Endothelial cell of umbilical vein (primary cell): ENCODE data around the gene TNFAIP8L3. TPM values are rescaled to one million over a fixed set of nuclear protein-coding genes. Genes with fewer than 3 reads are reported as not detected.

Source experiments
- BruUV-seq: library from RNA; stranded (reverse); fragments of 400-500 nt; replicated peaks from 2 replicates; lab custom pipeline; 2021; lab: Mats Ljungman, UMichigan
- CTCF ChIA-PET: fragments of 300-600, 350-600 bp; sonication (Branson Sonifier 250); formaldehyde crosslinking; loops from one replicate; lab custom pipeline; 2021; ENCODE audit warnings: antibody characterized with exemption, inconsistent platforms; lab: Charles Lee
- POLR2A ChIA-PET: fragments of 300-600, 350-600 bp; sonication (Branson Sonifier 250); formaldehyde crosslinking; loops from one replicate; lab custom pipeline; 2021; ENCODE audit warnings: antibody characterized with exemption, inconsistent platforms; lab: Charles Lee
- DNase-seq: peaks from one replicate; pipeline ENCODE4 v3.0.0-alpha.2; 2011; ENCODE audit warnings: low read depth, low spot score
- FAIRE-seq: peaks from 2 replicates; lab custom pipeline; 2011; peaks lifted over from hg19 to GRCh38; lab: Jason Lieb, UNC
- H2AFZ ChIP-seq: 2 replicates; pipeline ENCODE4 v1.6.0; 2012; ENCODE audit warnings: low read depth, low read length, control low read depth, inconsistent platforms
- H3K27ac ChIP-seq: 2 replicates; pipeline ENCODE4 v1.5.1; 2011; ENCODE audit warnings: low read depth, mild to moderate bottlenecking, control low read depth, low read length, moderate library complexity; ENCODE audit not compliant: insufficient read depth
- H3K27me3 ChIP-seq, 2 experiments: 2 replicates each; pipeline versions ENCODE4 v1.6.0 to v1.6.1; 2011; ENCODE audit warnings: low read length in 2 of 2, mixed read lengths in 1 of 2; ENCODE audit not compliant: control insufficient read depth in 2 of 2, insufficient read depth in 2 of 2
- H3K36me3 ChIP-seq, 2 experiments: 2 replicates in 1 of 2; 3 replicates in 1 of 2; pipeline ENCODE4 v1.5.1; 2011; ENCODE audit warnings: low read length in 2 of 2, mild to moderate bottlenecking in 1 of 2, moderate library complexity in 1 of 2; ENCODE audit not compliant: control insufficient read depth in 2 of 2, insufficient read depth in 2 of 2; ENCODE audit errors: extremely low read depth in 1 of 2
- H3K4me1 ChIP-seq: 3 replicates; pipeline ENCODE4 v1.5.1; 2011; ENCODE audit warnings: mild to moderate bottlenecking, low read length; ENCODE audit not compliant: control insufficient read depth, insufficient read depth; ENCODE audit errors: extremely low read depth
- H3K4me2 ChIP-seq: 2 replicates; pipeline ENCODE4 v1.6.1; 2011; ENCODE audit warnings: low read length, control low read depth, mixed read lengths; ENCODE audit not compliant: insufficient read depth
- H3K4me3 ChIP-seq, 3 experiments: fragments of 200-600 bp in 1 of 3; sonication (generic), shearing (Covaris generic) in 1 of 3; replicated peaks in 1 of 3; 2 replicates each; pipeline ENCODE4 v1.5.1; 2011 to 2016; ENCODE audit warnings: control low read depth in 3 of 3, low read length in 3 of 3, mild to moderate bottlenecking in 2 of 3, inconsistent platforms in 1 of 3, low read depth in 1 of 3, moderate library complexity in 1 of 3; ENCODE audit not compliant: insufficient read depth in 1 of 3
- H3K79me2 ChIP-seq: 2 replicates; pipeline ENCODE4 v1.6.0; 2012; ENCODE audit warnings: low read length, inconsistent platforms; ENCODE audit not compliant: control insufficient read depth, insufficient read depth
- H3K9ac ChIP-seq: replicated peaks from 2 replicates; pipeline ENCODE3; 2011; ENCODE audit warnings: low read length, control low read depth; ENCODE audit not compliant: insufficient read depth; ENCODE audit errors: extremely low read depth
- H3K9me1 ChIP-seq: replicated peaks from 3 replicates; pipeline ENCODE4 v1.6.0; 2011; ENCODE audit warnings: mild to moderate bottlenecking, low read length; ENCODE audit not compliant: control insufficient read depth, insufficient read depth; ENCODE audit errors: extremely low read depth
- H3K9me3 ChIP-seq: replicated peaks from 2 replicates; pipeline ENCODE4 v1.5.1; 2012; ENCODE audit warnings: low read length, inconsistent platforms; ENCODE audit not compliant: control insufficient read depth, insufficient read depth
- H4K20me1 ChIP-seq: replicated peaks from 2 replicates; pipeline ENCODE3; 2011; ENCODE audit warnings: mild to moderate bottlenecking, low read length; ENCODE audit not compliant: control insufficient read depth, insufficient read depth; ENCODE audit errors: extremely low read depth
- EZH2 ChIP-seq: IDR thresholded peaks from 2 replicates; pipeline ENCODE4 v1.6.1; 2012; ENCODE audit warnings: borderline replicate concordance, low read depth, mild to moderate bottlenecking, moderate library complexity, low read length, inconsistent platforms; ENCODE audit not compliant: severe bottlenecking
- FOS ChIP-seq: IDR thresholded peaks from 2 replicates; pipeline ENCODE4 v1.6.1; 2011; ENCODE audit warnings: mild to moderate bottlenecking, low read length, moderate library complexity, borderline replicate concordance; ENCODE audit not compliant: insufficient read depth
- GATA2 ChIP-seq: IDR thresholded peaks from 2 replicates; pipeline ENCODE4 v1.7.0; 2011; ENCODE audit warnings: low read depth, mild to moderate bottlenecking, moderate library complexity, mixed read lengths, low read length; ENCODE audit not compliant: insufficient read length, insufficient read depth
- JUN ChIP-seq: IDR thresholded peaks from 2 replicates; pipeline ENCODE4 v1.6.1; 2011; ENCODE audit warnings: borderline replicate concordance, low read depth; ENCODE audit not compliant: insufficient read length, insufficient read depth
- MYC ChIP-seq: IDR thresholded peaks from one replicate; pipeline ENCODE4 v1.6.1; 2011; ENCODE audit warnings: mild to moderate bottlenecking, low read depth, low read length
- POLR2A ChIP-seq: IDR thresholded peaks from 2 replicates; pipeline ENCODE4 v1.6.1; 2012; ENCODE audit warnings: low read depth, mild to moderate bottlenecking, control low read depth, low read length
- POLR2AphosphoS5 ChIP-seq: IDR thresholded peaks from 2 replicates; pipeline ENCODE4 v1.6.1; 2012; ENCODE audit warnings: low read depth, mild to moderate bottlenecking, control low read depth, low read length, moderate library complexity; ENCODE audit not compliant: insufficient read depth
- dilution Hi-C: fragments of 300-500 bp; cut with MboI; formaldehyde crosslinking; loops from one replicate; pipeline ENCODE4 v1.15.0; 2019; ENCODE audit warnings: low sequenced_read_pairs; ENCODE audit not compliant: extremely low pct_ligation_motif_present
- intact Hi-C: fragments of 100-400 bp; cut with micrococcal nuclease; formaldehyde crosslinking; loops from one replicate; pipeline ENCODE4 v1.10.0; 2022
- polyA plus RNA-seq, 4 experiments: library from polyadenylated mRNA; depleted of rRNA in 3 of 4; stranded (reverse) in 3 of 4; unstranded in 1 of 4; fragments of >200 nt; gene quantifications; 2 replicates each; pipeline versions ENCODE4 v1.2.1 to v1.2.3, GENCODE V29; 2011 to 2012; ENCODE audit warnings: missing spikeins in 1 of 4
- total RNA-seq: library from RNA; stranded (reverse); gene quantifications from 2 replicates; pipeline ENCODE4 v1.2.3, GENCODE V29; 2021
- TF ChIP-seq, protein P1 (sequence below): IDR thresholded peaks from 2 replicates; pipeline ENCODE4 v1.6.1; 2011; ENCODE audit not compliant: insufficient read depth, insufficient read length
- TF ChIP-seq, protein P2 (sequence below), 2 donors: IDR thresholded peaks; 1 replicate in 1 of 2; 2 replicates in 1 of 2; pipeline ENCODE4 v1.5.1; 2011; ENCODE audit warnings: low read length in 2 of 2, mild to moderate bottlenecking in 2 of 2, moderate library complexity in 2 of 2, control low read depth in 1 of 2, inconsistent platforms in 1 of 2, low read depth in 1 of 2; ENCODE audit not compliant: insufficient read depth in 1 of 2; ENCODE audit errors: extremely low read depth in 1 of 2

Gene TNFAIP8L3
- total and polyA plus RNA-seq, 2 donors (not counting 3 experiments of a cell fraction or from before 2014, with no cell fraction given) = 8.8 to 38.3 TPM

DNA sequence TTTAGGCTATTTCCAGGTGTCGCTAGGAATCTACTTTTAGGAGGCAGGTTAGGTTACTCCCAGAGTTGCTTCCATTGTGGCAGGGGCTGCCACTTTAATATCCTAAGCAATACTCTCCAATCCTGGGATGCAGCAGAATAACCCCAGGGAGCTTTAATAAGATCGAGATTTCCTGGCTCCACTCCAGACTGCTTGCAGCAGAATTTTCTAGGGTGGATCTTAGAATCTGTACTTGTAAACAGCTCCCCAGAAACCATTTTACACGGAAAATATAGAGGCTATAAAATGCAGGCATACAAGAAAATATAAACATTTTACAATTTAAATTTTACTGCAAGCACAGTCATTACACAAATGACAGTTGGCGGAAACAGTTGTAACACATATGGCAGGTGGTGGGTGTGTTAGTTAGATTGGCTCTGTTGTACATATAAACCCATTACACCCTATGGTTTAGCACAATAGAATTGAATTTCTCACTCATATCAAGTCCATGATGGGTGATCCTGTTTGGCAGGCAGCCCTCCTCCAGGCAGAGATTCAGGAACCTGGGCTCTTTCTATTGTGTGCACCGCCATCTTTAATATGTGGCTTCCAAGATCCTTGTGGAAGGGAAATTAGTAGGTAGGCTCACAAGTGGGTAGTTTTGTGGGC lies 35.0 kb upstream of the TNFAIP8L3 start:
- intact Hi-C loops = no loop called here
- H2AFZ ChIP-seq = no peak overlapping the region
- dilution Hi-C loops = no loop called here
- H3K27me3 ChIP-seq = no peaks in the 10 kb centered on the region
- DNase-seq (no peak), FAIRE-seq (no peak)
- no peak overlapping the region for H3K4me3 ChIP-seq
- POLR2A ChIA-PET = no interaction called here
- no peaks in the 10 kb centered on the region for H3K36me3 ChIP-seq
- H3K79me2 ChIP-seq = no peaks in the 10 kb centered on the region
- no peaks in the 10 kb centered on the region for H3K9me1 ChIP-seq
- H3K9me3 ChIP-seq = no peaks in the 10 kb centered on the region
- CTCF ChIA-PET = interaction anchor here (2.2 kb wide), 1 partner anchor 34 kb away, joined by 9 read pairs; no protein-coding TSS in a partner anchor
- BruUV-seq = no TSS peak
- no peak overlapping the region for H3K4me2 ChIP-seq
- no peak overlapping the region for H3K9ac ChIP-seq
- peaks cover 26% of the 10 kb centered on the region for H3K4me1 ChIP-seq
- TF ChIP-seq, protein P1, sequence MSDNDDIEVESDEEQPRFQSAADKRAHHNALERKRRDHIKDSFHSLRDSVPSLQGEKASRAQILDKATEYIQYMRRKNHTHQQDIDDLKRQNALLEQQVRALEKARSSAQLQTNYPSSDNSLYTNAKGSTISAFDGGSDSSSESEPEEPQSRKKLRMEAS = no peak
- no peak for TF ChIP-seq POLR2AphosphoS5
- H4K20me1 ChIP-seq = no peaks in the 10 kb centered on the region
- no peak overlapping the region for H3K27ac ChIP-seq

DNA sequence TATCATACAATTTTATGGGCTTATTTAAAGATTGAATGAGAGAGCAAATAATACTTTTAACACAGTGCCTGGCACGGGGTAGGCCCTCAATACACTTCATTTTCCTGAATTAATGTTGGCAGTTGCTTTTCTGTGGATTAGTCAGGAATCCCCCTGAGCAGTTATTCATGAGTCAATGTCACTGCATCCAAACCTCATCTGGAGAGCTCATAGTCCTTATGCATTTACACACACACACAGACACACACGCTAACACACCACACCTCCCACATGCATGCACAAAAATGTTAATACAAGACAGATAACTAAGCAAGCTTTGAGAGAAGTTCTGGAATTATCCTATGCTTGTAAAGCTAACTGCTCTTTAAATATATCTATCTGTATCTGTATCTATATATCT lies 34.0 kb upstream of the TNFAIP8L3 start:
- H3K4me3 ChIP-seq = no peak overlapping the region
- no peaks in the 10 kb centered on the region for H3K9me1 ChIP-seq
- FAIRE-seq (no peak), DNase-seq (no peak)
- no peak overlapping the region for H3K9ac ChIP-seq
- no TSS peak for BruUV-seq
- ChIA-PET POLR2A (no interaction called here), CTCF (interaction anchor here (2.2 kb wide), 1 partner anchor 35 kb away, joined by 9 read pairs; no protein-coding TSS in a partner anchor)
- H2AFZ ChIP-seq = no peak overlapping the region
- no peak overlapping the region for H3K4me2 ChIP-seq
- intact Hi-C loops = no loop called here
- H4K20me1 ChIP-seq = no peaks in the 10 kb centered on the region
- no peaks in the 10 kb centered on the region for H3K9me3 ChIP-seq
- no peak overlapping the region for H3K27ac ChIP-seq
- dilution Hi-C loops = no loop called here
- no peaks in the 10 kb centered on the region for H3K36me3 ChIP-seq
- TF ChIP-seq, protein P2, sequence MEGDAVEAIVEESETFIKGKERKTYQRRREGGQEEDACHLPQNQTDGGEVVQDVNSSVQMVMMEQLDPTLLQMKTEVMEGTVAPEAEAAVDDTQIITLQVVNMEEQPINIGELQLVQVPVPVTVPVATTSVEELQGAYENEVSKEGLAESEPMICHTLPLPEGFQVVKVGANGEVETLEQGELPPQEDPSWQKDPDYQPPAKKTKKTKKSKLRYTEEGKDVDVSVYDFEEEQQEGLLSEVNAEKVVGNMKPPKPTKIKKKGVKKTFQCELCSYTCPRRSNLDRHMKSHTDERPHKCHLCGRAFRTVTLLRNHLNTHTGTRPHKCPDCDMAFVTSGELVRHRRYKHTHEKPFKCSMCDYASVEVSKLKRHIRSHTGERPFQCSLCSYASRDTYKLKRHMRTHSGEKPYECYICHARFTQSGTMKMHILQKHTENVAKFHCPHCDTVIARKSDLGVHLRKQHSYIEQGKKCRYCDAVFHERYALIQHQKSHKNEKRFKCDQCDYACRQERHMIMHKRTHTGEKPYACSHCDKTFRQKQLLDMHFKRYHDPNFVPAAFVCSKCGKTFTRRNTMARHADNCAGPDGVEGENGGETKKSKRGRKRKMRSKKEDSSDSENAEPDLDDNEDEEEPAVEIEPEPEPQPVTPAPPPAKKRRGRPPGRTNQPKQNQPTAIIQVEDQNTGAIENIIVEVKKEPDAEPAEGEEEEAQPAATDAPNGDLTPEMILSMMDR (IDR thresholded peaks at IDR 0.05; ENCODE audit: extremely low read depth in 1 of 2, insufficient read depth in 1 of 2, low read depth in 1 of 2, low read length in 2 of 2) = no peak
- TF ChIP-seq MYC = no peak
- TF ChIP-seq FOS = no peak
- no peak for TF ChIP-seq EZH2
- TF ChIP-seq, protein P1 = no peak
- TF ChIP-seq POLR2A = no peak
- no peak for TF ChIP-seq JUN
- no peak for TF ChIP-seq POLR2AphosphoS5
- no peak for TF ChIP-seq GATA2
- H3K4me1 ChIP-seq = peaks cover 22% of the 10 kb centered on the region
- no peaks in the 10 kb centered on the region for H3K27me3 ChIP-seq
- H3K79me2 ChIP-seq = no peaks in the 10 kb centered on the region
